ENCODE data around the gene ANKRD6. TPM values are rescaled to one million over a fixed set of nuclear protein-coding genes. Genes with fewer than 3 reads are reported as not detected.

Gene ANKRD6
- total and polyA plus RNA-seq, 2 donors (not counting 3 experiments of a cell fraction or from before 2014, with no cell fraction given) = 3.4 to 9.6 TPM

DNA sequence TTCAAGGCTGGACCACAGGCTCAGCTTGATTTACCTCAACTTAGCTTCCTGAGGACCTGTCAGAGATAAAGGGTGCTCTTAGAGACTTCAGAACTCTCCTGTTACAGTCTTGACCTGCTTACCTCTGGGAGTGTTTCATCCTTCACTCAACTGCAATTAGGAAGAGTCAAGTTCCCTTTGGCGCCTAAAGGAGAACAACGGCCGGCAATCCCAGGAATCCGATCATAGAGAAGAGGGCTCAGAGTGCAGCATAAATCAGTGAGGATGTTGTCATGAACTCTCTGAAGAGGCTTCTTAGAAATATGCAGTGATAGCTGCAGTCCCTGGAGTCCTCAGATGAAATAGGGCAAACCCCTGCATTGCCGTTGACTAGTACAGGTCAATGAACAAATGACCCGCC lies 169.2 kb downstream of the ANKRD6 start:
- FAIRE-seq = no peak
- H4K20me1 ChIP-seq (replicated peaks; ENCODE audit: control insufficient read depth, extremely low read depth, insufficient read depth, low read length) = no peaks in the 10 kb centered on the region
- no peak overlapping the region for H3K9ac ChIP-seq (replicated peaks; ENCODE audit: extremely low read depth, insufficient read depth, low read length)
- H3K79me2 ChIP-seq (ENCODE audit: control insufficient read depth, insufficient read depth, low read length) = no peaks in the 10 kb centered on the region
- TF ChIP-seq POLR2AphosphoS5 (IDR thresholded peaks at IDR 0.05; ENCODE audit: insufficient read depth, low read depth, low read length) (no peak), GATA2 (IDR thresholded peaks at IDR 0.05; ENCODE audit: insufficient read depth, insufficient read length, low read depth, low read length) (no peak), MYC (IDR thresholded peaks at IDR 0.05; ENCODE audit: low read depth, low read length) (no peak), JUN (IDR thresholded peaks at IDR 0.05; ENCODE audit: borderline replicate concordance, insufficient read depth, insufficient read length, low read depth) (no peak), FOS (IDR thresholded peaks at IDR 0.05; ENCODE audit: borderline replicate concordance, insufficient read depth, low read length) (no peak), EZH2 (IDR thresholded peaks at IDR 0.05; ENCODE audit: borderline replicate concordance, low read depth, low read length, severe bottlenecking) (no peak), POLR2A (IDR thresholded peaks at IDR 0.05; ENCODE audit: low read depth, low read length) (no peak)
- TF ChIP-seq, protein P1, sequence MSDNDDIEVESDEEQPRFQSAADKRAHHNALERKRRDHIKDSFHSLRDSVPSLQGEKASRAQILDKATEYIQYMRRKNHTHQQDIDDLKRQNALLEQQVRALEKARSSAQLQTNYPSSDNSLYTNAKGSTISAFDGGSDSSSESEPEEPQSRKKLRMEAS (IDR thresholded peaks at IDR 0.05; ENCODE audit: insufficient read depth, insufficient read length) = no peak
- TF ChIP-seq, protein P2, sequence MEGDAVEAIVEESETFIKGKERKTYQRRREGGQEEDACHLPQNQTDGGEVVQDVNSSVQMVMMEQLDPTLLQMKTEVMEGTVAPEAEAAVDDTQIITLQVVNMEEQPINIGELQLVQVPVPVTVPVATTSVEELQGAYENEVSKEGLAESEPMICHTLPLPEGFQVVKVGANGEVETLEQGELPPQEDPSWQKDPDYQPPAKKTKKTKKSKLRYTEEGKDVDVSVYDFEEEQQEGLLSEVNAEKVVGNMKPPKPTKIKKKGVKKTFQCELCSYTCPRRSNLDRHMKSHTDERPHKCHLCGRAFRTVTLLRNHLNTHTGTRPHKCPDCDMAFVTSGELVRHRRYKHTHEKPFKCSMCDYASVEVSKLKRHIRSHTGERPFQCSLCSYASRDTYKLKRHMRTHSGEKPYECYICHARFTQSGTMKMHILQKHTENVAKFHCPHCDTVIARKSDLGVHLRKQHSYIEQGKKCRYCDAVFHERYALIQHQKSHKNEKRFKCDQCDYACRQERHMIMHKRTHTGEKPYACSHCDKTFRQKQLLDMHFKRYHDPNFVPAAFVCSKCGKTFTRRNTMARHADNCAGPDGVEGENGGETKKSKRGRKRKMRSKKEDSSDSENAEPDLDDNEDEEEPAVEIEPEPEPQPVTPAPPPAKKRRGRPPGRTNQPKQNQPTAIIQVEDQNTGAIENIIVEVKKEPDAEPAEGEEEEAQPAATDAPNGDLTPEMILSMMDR (IDR thresholded peaks at IDR 0.05; ENCODE audit: extremely low read depth in 1 of 2, insufficient read depth in 1 of 2, low read depth in 1 of 2, low read length in 2 of 2) = no peak
- H3K9me3 ChIP-seq (replicated peaks; ENCODE audit: control insufficient read depth, insufficient read depth, low read length) = no peaks in the 10 kb centered on the region
- peaks cover 0 to 1% of the 10 kb centered on the region in 2 experiments for H3K27me3 ChIP-seq (ENCODE audit: control insufficient read depth in 2 of 2, insufficient read depth in 2 of 2, low read length in 2 of 2)
- no peak overlapping the region for H3K4me3 ChIP-seq (replicated peaks in 1 of 3; ENCODE audit: insufficient read depth in 1 of 3, low read depth in 1 of 3, low read length in 3 of 3)
- H2AFZ ChIP-seq (ENCODE audit: low read depth, low read length) = no peak overlapping the region
- BruUV-seq (replicated peaks) = no TSS peak
- intact Hi-C loops (cut with micrococcal nuclease) = no loop called here
- H3K9me1 ChIP-seq (replicated peaks; ENCODE audit: control insufficient read depth, extremely low read depth, insufficient read depth, low read length) = no peaks in the 10 kb centered on the region
- H3K4me1 ChIP-seq (ENCODE audit: control insufficient read depth, extremely low read depth, insufficient read depth, low read length) = no peaks in the 10 kb centered on the region
- H3K27ac ChIP-seq (ENCODE audit: insufficient read depth, low read depth, low read length) = no peak overlapping the region
- CTCF ChIA-PET = interaction anchor here (1.4 kb wide), 1 partner anchor 8 kb away, joined by 4 read pairs; no protein-coding TSS in a partner anchor
- dilution Hi-C loops (cut with MboI; ENCODE audit: extremely low pct_ligation_motif_present, low sequenced_read_pairs) = no loop called here
- no peak for DNase-seq (ENCODE audit: low read depth, low spot score)
- H3K4me2 ChIP-seq (ENCODE audit: insufficient read depth, low read length) = no peak overlapping the region
- POLR2A ChIA-PET = no interaction called here
- no peaks in the 10 kb centered on the region for H3K36me3 ChIP-seq (ENCODE audit: control insufficient read depth in 2 of 2, extremely low read depth in 1 of 2, insufficient read depth in 2 of 2, low read length in 2 of 2)
